NOMO-1 (cell line): ENCODE results near the gene CAPN8.

ENCODE experiments used
- DNase-seq, 2 experiments: peaks; one replicate each; lab custom pipeline; 2025; ENCODE audit not compliant: unreplicated experiment in 2 of 2; lab: John Stamatoyannopoulos, UW

CAPN8 gene

DNA sequence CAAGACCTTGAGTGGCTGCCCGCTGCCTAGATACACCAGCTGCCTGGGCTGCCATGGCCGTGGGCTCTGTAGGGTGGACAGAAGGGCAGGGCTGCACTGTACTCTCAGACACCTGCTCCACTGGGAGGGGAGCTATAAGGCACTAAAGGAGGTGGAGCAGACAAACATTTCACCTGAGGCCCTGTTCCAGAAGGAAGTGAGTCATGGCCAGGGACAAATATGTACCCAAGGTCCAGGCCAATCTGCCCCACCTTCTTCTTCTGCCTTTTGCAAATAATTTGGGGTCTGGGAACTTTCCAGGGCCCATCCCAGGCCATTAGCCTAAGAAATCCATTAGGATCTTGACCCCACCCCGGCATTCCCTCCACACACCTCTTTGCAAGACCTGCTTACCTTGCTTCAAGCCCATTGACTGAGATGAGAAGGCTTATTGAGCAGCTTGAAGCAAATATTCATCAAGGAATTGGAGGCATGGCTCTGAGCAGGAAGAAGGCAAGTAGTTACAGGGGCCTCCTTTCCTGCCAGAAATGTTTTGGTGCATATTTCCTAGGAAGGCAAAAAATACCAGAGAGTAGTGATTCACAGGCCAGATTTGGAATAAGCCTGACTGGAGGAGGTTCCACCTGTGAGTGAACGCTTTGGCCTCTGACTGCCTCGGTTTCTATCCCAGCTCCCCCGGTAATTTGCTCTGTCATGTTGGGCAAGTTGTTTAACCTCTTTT lies at the start of gene CAPN8:
Gene CAPN8, minus strand, starts transcription at position 110 of the 721 bp plus-strand sequence. Its CDS starts 55 bp downstream, at position 55.
- no peak for DNase-seq

DNA sequence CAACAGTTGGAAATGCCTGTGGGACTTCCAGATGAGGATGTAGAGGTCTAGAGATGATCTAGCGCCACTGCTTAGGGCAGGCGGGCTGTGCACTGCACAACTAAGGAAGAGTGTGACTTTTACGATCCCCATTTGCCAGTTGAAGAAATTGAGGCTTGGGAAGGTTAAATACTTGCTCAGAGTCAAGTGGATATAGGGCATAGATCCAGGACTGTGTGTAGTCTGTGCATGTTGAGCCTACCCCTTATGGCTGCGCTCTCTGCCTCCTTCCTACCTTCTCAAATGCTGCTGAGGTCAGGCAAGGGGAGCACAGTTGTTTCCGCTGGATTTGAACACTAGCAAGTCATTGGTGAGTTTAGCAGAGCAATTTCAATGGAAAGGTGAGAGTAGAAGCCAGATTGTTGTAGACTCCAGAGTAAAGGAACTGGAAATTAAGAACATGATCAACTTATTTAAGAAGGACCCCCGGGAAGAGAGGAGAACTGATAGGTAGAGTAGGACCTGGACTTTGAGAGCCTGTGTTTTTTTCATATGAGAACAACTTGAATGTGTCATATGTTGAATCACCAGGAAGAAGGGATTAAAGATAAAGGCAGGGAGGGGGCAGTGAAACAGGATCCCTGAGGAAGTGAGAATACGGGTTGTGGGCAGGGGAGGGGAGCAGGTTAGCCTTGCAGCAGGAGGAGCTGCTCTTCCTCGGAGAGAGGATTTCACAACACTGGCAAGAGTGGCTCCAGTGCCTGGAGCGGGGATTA lies 49.5 kb upstream of the CAPN8 start:
- DNase-seq, result peak; percentile 59 to 75

DNA sequence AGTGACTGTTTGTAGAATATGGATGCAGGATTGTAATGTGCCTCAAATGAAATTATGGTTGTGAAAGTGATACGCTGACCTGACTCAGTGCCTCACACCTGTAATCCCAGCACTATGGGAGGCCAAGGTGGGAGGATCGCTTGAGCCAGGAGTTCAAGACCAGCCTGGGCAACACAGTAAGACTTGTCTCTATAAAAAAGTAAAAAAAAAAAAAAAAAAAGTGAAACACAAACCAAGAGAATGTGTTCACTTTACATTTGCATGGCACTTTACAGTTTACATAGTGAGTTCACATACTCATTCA lies 48.9 kb upstream of the CAPN8 start:
- DNase-seq, result no peak

DNA sequence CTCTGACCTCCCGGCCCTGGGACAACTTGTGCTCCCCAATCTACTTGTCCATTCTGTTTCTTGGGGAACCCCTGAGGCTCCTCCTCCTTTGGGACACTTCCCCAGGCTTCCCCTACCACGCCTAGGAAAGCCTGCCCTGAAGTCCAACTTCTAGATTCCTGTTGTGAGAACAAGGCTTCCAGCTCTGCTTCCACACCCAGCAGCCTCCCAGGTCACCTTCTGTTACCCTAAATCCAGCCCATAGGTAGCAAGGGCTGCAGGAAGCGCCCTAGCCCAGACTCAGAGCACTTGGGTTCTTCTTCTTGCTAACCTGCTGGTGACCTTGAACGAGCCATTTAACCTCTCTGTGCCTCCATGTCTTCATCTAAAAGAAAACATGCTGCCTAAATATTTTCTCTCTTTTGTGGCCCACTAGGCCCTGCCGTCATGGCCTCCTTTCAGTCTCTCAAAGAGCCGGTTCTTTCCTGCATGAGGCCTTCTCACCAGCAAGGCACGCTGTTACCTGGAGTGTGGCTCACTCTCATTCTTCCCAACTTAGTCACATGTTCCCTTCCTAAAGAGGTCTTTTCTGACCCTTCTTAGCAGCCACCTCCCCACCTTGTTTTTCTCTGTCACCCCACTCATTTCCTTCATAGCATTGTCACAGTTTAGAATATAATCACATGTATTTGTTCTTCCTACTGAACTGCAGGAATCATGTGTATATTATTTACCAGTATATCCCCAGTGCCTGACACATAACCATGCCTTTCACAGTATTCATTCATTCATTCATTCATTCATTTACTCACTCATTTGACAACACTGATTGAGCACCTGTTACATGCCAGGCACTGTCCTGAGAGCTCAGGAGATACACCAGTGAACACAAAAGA lies 48.3 kb upstream of the CAPN8 start:
- DNase-seq, result no peak

DNA sequence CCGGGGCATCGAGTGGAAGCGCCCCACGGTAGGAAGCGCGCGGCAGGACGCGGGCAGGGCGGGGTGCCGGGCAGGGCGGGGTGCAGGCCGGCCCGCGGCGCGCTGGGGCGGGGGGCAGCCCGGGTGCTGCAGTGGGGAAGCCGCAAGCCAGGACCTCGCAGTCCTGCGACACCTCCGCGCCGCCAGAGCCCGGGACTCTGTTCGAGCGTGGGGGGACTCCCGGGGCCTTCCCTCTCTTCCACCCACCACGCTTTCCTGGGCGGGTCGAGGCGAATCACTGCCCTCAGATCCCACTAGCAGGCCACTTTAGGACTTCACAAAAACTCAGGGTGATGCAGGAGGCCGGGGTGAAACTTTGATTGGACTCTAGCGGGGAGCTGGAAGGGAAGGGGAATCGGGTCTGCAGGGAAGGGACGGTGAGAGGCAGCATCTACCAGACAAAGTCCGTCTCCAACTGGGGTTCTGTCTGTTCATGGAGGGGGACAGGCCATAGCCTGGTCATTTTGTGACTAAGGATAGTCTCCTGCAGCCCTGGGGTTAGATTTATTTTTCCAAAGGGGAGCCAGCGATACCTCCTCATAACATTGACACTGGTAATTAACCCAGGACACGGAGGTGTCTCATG lies 47.5 kb upstream of the CAPN8 start:
- no peak for DNase-seq

DNA sequence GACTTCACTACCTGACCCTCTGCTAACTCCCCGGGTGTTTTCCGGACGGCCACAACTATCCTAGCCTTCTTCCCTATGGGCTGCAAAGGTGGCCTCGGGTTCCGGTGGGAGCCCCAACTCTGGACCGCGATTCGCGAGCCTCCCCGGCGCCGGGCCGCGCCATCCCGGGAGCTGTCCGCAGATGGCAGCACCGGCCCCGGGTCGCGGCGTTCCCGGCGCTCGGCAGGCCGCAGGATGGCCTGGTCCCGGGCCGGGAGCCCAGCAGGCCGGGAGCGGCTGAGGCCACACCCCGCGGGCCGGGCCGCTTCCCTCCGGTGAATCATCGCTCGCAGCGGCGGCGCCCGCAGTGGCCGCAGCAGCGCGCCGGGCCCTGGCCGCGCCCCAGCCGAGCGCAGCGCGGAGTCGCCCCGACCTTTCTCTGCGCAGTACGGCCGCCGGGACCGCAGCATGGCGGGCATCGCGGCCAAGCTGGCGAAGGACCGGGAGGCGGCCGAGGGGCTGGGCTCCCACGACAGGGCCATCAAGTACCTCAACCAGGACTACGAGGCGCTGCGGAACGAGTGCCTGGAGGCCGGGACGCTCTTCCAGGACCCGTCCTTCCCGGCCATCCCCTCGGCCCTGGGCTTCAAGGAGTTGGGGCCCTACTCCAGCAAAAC lies 46.8 kb upstream of the CAPN8 start, which contains the start of gene CAPN2:
Gene CAPN2, plus strand, starts transcription at position 346 of the 656 bp plus-strand sequence. Its CDS starts 102 bp downstream, at position 448.
- DNase-seq, result peak; percentile 69 to 74

DNA sequence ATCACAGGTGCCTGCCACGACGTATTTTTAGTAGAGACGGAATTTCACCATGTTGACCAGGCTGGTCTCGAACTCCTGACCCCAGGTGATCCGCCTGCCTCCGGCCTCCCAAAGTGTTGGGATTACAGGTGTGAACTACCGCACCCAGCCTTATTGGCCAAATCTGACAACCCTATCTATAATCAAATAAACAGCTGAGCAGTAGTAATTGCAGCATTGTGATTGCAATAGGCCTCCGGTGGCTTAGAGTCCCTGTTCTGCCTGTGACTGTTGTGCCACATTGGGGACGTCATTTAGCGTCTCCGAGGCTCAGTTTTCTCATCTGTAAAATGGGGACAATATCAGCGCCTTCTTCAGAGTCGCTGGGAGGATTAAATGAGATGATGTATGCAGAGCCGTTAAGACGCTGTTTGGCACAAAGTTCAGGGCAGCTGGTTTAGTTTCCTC lies 46.3 kb upstream of the CAPN8 start:
- no peak for DNase-seq

DNA sequence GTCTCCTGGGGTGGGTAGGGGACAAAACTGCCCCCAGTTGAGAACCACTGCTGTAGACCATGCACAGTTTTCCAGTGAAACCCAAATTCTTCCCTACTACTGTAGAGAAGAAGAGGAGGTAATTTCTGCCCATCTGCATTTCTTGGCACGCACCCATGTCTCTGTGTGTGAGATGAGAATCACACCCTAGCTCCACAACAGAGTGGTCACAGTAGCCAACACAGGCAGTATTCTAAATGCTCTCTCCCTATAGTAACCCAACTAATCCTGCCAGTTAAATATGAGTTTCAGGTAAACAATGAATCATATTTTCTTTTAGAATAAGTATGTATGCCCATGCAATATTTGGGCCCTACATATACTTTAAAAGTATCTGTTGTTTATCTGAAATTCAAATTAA lies 45.7 kb upstream of the CAPN8 start:
- no peak for DNase-seq

DNA sequence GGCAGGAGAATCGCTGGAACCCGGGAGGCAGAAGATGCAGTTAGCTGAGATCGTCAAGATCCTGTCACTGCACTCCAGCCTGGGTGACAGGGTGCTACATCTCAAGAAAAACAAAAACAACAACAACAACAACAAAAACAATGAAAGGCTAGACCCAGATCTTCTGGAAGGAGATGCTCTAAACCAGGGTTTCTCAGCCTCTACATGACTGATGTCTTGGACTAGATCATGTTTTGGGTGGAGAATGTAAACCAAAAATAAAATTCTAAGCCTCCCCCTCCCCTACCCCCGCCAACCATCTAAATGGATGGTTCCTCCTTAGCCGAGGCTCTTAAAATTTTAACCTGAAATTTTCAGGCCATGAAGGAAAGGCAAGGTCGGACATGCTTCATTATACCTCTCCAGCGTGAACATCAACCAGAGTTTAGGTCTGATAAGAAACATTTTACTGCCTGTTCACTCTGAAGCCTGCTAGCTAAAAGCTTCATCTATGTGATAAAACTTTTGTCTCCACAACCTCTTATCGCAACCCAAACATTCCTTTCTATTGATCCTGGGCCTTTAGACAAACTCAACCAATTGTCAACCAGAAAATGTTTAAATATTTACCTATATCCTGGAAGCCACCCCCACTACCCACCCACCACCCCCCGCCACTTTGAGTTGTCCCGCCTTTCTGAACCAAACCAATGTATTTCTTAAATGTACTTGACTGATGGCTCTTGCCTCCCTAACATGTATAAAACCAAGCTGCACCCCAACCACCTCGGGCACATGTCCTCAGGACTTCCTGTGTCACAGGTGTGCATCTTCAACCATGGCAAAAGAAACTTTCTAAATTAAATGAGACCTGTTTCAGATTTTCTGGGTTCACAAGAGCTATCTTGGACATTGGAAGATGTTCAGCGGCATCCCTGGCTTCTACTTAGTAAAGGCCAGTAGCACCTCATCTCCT lies 45.0 kb upstream of the CAPN8 start:
- no peak for DNase-seq

DNA sequence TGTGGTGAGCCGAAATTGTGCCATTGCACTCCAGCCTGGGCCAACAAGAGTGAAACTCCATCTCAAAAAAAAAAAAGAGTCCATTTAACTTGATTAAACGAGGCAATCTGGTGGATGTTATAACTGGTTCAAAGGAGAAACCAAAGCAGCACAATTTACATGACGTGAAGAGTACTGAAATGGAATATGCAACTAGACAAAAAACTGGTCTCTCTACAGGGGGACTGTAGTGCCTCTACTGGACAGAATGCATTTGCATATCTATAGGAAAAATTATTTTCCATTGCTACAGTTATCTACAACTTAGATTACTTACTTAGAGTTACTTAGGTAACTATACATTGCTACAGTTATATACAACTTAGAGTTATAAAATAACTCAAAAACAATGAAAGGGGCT lies 44.1 kb upstream of the CAPN8 start:
- no peak for DNase-seq

DNA sequence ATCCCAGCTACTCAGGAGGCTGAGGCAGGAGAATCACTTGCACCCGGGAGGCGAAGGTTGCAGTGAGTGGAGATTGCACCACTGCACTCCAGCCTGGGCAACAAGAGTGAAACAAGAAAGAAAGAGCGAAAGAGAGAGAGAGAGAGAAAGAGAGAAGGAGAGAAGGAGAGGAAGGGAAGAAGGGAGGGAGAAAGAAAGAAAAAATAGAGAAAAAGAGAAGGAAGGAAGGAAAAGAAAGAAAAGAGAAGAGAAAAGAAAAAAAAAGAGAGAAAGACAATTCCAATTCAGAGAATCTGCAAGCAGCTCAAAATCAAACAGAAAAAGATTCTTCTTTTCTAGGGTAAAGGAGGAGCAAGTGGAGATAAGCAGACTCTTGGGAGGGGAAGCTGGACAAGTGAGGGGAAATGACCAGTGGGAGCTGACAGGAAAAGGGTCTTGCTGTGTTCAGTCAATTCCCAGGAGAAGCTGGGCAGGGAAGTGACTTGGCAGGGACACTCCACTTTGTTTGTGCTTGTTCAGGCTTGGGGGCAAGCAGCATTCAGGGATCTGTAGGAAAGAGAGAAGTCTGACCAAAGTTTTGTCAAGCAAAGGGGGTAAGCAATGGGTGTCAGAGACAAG lies 43.3 kb upstream of the CAPN8 start:
- no peak for DNase-seq

DNA sequence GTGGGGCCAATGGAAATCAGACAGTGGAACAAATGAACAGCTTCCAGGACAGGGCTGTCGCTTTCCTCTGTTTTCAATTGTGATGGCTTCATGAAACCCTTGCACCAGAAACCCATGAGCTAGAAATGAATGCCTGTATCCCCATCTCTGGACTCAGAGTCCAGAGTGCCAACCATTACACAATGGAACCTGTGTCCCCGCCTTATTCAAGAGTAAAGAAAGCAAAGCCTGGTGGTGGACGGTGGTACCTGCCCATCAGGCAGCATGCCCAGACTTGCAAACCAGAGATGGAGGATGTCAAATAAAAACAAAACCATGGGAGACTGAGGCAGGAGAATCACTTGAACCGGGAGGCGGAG lies 42.5 kb upstream of the CAPN8 start:
- no peak for DNase-seq

DNA sequence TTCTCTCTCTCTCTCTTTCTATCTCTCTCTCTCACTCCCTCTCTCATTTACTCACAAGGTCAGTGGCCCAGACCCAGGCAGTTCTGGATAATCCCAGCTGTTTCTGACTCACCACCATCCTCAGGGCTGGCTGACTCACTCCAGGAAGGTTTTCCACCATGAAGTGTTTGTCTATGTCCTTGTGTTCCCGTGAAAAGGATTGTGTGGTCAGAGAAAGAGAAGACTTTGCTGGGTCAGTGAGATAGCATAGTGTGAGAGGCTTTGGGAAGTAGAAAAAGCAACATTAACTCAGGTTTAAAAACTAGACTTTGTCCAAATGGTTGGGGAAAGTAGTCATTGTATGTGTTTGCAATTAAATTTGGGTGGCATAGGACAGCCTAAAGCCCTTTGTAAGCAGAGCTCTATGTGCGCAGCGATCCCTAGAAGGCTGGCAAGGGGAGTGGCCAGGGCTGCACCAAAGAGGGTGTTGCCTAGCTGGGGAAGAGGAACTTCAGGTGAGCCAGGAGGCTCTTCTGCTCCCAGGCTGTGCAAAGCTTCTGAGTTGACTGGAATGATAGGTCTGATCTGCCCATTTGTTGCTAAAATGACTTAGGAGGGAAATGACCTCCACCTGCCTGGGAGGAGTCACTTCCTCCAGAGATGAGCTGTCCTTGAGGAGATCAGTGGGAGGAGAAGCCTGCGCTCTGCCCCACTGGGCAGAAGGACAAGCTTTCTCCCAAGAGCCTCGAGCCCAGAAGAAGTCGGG lies 41.9 kb upstream of the CAPN8 start:
- DNase-seq, result no peak

DNA sequence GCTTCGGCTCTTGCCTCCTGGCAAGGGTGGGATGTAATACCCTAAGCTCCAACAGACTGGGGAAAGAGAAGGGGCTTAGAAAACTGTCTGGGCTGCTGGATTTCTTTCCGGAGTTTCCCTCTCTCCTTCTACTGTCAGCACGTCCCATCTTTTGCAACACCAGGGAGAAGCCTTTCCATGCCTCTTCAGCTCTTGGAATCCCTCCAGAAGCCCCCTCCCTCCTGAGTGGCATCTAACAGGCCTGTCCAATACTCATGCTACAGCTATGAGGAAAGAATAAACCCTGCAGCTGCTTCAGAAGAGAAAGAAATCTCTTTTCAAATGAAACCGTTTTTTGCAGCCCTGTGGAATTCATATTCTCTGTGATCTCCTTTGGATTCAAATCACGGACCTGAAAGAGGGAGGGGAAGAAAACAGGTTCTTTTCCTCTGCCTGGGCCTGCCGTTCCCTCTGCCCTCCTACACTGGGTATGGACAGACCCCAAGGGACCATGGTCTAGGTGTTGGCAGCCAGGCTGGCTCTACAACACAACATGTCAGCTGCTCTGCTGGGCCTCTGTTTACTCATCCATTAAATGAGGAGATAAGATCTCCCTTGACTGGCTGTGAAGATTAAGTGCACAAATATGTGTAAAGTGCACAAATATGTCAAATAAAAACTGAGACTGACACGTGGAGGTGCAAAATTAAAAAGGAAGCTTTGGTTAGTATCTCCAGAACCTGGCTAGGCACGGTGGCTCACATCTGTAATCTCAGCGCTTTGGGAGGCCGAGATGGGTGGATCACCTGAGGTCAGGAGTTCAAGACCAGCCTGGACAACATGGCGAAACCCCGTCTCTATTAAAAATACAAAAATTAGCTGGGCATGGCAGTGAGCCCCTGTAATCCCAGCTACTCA lies 40.8 kb upstream of the CAPN8 start:
- DNase-seq, result no peak

DNA sequence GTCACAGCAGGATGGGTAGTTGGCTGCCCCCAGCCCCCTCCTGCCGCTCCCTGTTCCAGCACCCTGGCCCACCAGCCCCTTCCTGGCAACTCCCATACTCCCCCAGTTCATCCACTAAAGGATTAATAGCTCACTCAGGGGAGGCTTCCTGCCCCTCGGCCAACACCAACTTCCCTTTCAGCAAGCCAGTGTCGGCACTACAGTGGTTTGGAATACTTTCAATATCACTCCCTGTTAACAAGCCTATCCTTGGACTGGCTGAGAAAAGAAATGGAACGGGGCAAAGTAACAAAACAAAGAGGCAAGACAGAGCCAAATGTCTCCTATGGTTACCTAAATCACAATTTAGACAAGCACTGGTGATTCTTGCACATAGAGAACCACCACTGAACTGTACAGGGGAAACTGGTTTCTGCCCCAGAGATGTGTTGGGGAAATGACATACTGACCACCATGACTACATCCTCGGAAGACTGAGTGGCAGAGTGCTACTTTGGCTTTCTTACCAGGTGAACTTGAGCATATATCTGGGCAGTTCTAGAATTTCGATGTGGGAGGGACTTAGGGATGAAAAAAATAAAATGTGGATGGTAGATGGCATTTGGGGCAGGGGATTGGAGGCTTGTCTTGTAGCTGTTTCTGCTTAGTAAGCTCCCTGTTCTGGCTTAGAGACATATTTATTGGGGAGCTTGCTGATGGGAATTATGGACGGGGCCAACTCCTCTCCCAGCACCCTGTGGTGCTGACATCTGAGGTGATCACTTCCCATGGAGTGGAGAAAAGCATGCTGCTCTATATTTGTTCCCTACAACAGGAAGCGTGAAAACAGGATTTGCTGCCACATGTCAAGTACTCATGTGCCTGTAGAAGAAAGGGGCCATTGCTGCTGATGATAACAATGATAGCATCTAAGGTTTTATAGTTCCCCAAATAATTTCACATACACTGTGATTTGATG lies 39.7 kb upstream of the CAPN8 start:
- DNase-seq, result no peak

DNA sequence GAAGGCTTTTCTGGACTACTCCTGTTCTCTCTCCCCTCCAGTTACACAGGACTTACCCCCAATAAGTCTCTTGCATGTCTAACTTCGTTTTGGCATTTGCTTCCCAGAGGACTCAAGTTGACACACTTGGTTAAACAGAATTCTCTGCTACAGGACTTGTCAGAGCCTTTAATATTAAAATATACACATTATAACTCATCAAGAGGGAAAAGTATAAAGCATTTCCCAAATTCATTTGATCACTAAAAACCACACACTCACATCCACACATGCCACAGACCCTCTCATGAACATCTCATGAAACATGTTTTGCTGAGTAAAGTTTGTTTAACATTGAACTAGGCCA lies 38.1 kb upstream of the CAPN8 start:
- DNase-seq, result no peak
